ENCODE measurements around the gene ANXA2R. TPM values are rescaled to one million over a fixed set of nuclear protein-coding genes. Genes with fewer than 3 reads are reported as not detected.

ANXA2R gene
- total RNA-seq, 1 experiment from 2014 or later, result 0.20 TPM

DNA sequence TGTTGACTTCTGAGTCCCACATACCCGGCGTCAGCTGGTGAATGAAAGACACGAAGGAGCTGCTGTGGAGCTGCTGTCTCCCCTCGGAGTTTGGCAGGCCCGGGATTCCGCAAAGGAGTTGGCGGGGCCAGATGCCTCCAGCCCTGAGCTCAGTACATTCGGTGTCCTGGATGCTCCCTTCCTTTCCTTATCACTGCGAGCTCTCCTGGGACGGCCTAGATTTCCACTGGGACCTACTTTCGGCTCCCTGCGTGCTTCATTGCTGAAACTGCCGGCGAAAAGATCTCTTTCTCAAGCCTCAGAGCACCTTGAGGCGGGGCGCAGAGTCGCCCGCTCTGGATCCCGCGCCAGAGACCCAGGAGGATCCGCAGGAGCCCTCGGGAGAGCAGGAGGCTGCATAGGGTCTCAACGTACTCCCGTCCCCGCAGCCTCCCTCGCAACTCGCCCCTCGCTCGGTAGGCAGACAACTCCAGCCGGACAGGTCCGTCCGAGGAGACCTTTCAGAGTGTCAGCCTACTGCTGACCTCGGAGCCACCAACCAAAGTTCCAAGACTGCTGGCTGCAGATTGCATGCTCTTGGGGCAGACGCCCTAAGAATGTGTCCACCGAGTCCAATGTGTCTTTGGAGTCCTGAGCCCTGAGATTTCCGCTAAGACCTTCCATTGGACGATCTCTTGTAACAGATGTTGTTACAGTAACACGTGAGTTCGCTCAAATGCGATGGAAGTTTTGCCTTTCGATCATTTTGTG is 6.1 kb downstream of the ANXA2R start:
- H2AFZ ChIP-seq (ENCODE audit: low read length), result no peak overlapping the region
- H3K56ac ChIP-seq (ENCODE audit: insufficient read length, low read depth, low read length), result no peak overlapping the region
- H3K9me3 Mint-ChIP-seq, result peaks cover 3 to 5% of the 10 kb centered on the region in 2 experiments; a peak in 2 of 5 replicates
- no peaks in the 10 kb centered on the region; a peak in 1 of 7 replicates for H3K36me3 Mint-ChIP-seq (ENCODE audit: insufficient read depth in 1 of 3, low read depth in 3 of 3)
- peak overlapping the region; percentile 50 for H3K4me2 ChIP-seq (ENCODE audit: insufficient read depth, insufficient read length, low read length)
- no peak overlapping the region for H3K27ac Mint-ChIP-seq
- peak overlapping the region in 1 of 2 experiments; percentile 40; a peak in 3 of 5 replicates for H3K4me3 Mint-ChIP-seq
- H4K91ac ChIP-seq (ENCODE audit: insufficient read length, low read depth, low read length), result no peak overlapping the region
- H3K4ac ChIP-seq (ENCODE audit: low read depth, low read length), result no peak overlapping the region
- TF ChIP-seq, protein P1, sequence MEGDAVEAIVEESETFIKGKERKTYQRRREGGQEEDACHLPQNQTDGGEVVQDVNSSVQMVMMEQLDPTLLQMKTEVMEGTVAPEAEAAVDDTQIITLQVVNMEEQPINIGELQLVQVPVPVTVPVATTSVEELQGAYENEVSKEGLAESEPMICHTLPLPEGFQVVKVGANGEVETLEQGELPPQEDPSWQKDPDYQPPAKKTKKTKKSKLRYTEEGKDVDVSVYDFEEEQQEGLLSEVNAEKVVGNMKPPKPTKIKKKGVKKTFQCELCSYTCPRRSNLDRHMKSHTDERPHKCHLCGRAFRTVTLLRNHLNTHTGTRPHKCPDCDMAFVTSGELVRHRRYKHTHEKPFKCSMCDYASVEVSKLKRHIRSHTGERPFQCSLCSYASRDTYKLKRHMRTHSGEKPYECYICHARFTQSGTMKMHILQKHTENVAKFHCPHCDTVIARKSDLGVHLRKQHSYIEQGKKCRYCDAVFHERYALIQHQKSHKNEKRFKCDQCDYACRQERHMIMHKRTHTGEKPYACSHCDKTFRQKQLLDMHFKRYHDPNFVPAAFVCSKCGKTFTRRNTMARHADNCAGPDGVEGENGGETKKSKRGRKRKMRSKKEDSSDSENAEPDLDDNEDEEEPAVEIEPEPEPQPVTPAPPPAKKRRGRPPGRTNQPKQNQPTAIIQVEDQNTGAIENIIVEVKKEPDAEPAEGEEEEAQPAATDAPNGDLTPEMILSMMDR (conservative IDR thresholded peaks at IDR 0.05), result no peak
- no peak overlapping the region for H2AK5ac ChIP-seq (ENCODE audit: insufficient read length, low read length)
- H3K27ac ChIP-seq (ENCODE audit: insufficient read length, low read depth, low read length), result no peak overlapping the region
- no peak overlapping the region for H2BK20ac ChIP-seq (ENCODE audit: low read depth, low read length, poor library complexity, severe bottlenecking)
- H3K9ac ChIP-seq (ENCODE audit: extremely low read depth, insufficient read length, low read length), result no peak overlapping the region
- H3K14ac ChIP-seq (ENCODE audit: insufficient read depth, low read length), result no peak overlapping the region
- H3K4me1 ChIP-seq (ENCODE audit: insufficient read depth, low read length), result no peaks in the 10 kb centered on the region
- H4K20me1 ChIP-seq (ENCODE audit: control insufficient read depth, insufficient read depth, insufficient read length), result no peaks in the 10 kb centered on the region
- peaks cover 69% of the 10 kb centered on the region for H3K27me3 Mint-ChIP-seq (ENCODE audit: low read depth)
- H3K9me3 ChIP-seq (ENCODE audit: control insufficient read depth, low read depth, low read length), result no peaks in the 10 kb centered on the region
- H3T11ph ChIP-seq (ENCODE audit: low read length), result no peak overlapping the region
- no peaks in the 10 kb centered on the region for H3K23me2 ChIP-seq (ENCODE audit: insufficient read length, low read depth, low read length, poor library complexity, severe bottlenecking)
- no peaks in the 10 kb centered on the region for H3K79me2 ChIP-seq (ENCODE audit: insufficient read depth, low read length)
- DNase-seq, result peak; percentile 54
- no peak overlapping the region for H4K8ac ChIP-seq (replicated peaks; ENCODE audit: insufficient read length, low read depth, low read length)
- H3K27me3 ChIP-seq (ENCODE audit: insufficient read depth, low read length), result peaks cover 57% of the 10 kb centered on the region
- H2BK12ac ChIP-seq (ENCODE audit: insufficient read length, low read depth, low read length), result no peak overlapping the region
- no peaks in the 10 kb centered on the region for H3K79me1 ChIP-seq (ENCODE audit: insufficient read depth, low read depth, low read length, poor library complexity, severe bottlenecking)
- H3K23ac ChIP-seq (ENCODE audit: insufficient read length, low read depth, low read length), result no peak overlapping the region
- no peak overlapping the region for H2BK5ac ChIP-seq (ENCODE audit: insufficient read length, low read length)
- H4K5ac ChIP-seq (ENCODE audit: insufficient read length, low read depth, low read length), result no peak overlapping the region
- H2BK120ac ChIP-seq (ENCODE audit: low read depth, low read length, poor library complexity, severe bottlenecking), result no peak overlapping the region
- WGBS (ENCODE audit: extremely low coverage, insufficient read length, low lambda C conversion rate), result no CpG with 5 or more reads among the region's 41 CpGs
- H2BK15ac ChIP-seq (ENCODE audit: low read depth, low read length), result no peak overlapping the region
- H3K18ac ChIP-seq (ENCODE audit: insufficient read length, low read depth, low read length), result no peak overlapping the region
- H3K4me1 Mint-ChIP-seq, result peaks cover 10 to 17% of the 10 kb centered on the region in 2 experiments

Measured in H9 (cell line).